AG04450 (cell line): Measurements from ENCODE around the gene PEPD. TPM values are rescaled to one million over a fixed set of nuclear protein-coding genes. Genes with fewer than 3 reads are reported as not detected.

Source experiments
- CTCF ChIA-PET: fragments of 300-600, 350-600 bp; formaldehyde crosslinking; extraction: SDS; loops from one replicate; lab custom pipeline; 2022; ENCODE audit warnings: antibody characterized with exemption, inconsistent platforms; lab: Charles Lee
- POLR2A ChIA-PET: fragments of 350-600 bp; formaldehyde crosslinking; extraction: SDS; loops from one replicate; lab custom pipeline; 2021; ENCODE audit warnings: antibody characterized with exemption, inconsistent platforms; lab: Yijun Ruan, JAX
- DNase-seq: peaks from one replicate; pipeline ENCODE4 v3.0.0-alpha.2; 2011; ENCODE audit warnings: low read depth, low spot score
- H3K27ac ChIP-seq: one replicate; pipeline ENCODE4 v1.5.1; 2012; ENCODE audit warnings: low read depth, low read length, control low read depth
- H3K27me3 ChIP-seq: one replicate; pipeline ENCODE4 v1.6.0; 2012; ENCODE audit warnings: low read length; ENCODE audit not compliant: control insufficient read depth, insufficient read depth
- H3K4me3 ChIP-seq: 2 replicates; pipeline ENCODE4 v1.5.1; 2011; ENCODE audit warnings: mild to moderate bottlenecking, low read depth, low read length, control low read depth
- H3K9me3 ChIP-seq: 2 replicates; pipeline ENCODE4 v1.5.1; 2012; ENCODE audit warnings: low read length; ENCODE audit not compliant: control insufficient read depth, insufficient read depth
- polyA plus RNA-seq: library from polyadenylated mRNA; depleted of rRNA; stranded (reverse); fragments of >200 nt; gene quantifications from 2 replicates; pipeline ENCODE4 v1.2.3, GENCODE V29; 2011
- TF ChIP-seq, protein P1 (sequence below): IDR thresholded peaks from 2 replicates; pipeline ENCODE4 v1.5.1; 2011; ENCODE audit warnings: low read depth, low read length, control low read depth, inconsistent platforms

PEPD gene
- polyA plus RNA-seq, 1 experiment, result 67.1 TPM

DNA sequence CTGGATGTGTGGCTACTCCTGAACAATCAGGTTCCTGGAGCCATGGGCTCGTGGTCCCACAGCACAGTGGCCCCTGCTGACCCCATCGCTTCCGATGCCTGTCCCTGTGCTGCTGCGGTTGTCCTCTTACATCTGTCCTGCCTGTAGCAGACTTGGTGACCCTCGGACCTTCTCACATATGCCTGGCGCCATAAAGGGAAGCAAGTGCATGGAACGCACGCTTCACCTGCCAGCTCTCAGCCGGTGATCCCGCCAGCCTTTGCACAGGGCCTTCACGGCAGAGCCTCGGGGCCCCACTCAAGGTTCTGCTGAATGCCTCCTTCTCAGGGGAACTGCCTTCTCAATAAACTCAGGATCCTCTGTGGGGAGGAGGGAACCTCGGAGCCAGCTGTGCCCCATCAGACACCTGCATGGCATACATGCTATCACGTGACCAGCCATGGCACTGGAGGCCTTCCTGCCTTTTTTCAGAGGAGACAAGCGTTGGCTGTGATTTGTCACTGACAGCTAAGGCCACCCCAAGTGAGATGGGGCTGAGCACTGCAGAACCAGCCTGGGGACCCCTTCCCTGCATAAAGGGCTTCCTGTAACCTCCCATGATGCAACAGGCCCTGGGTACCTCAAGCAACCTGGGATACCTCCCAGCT lies 24.3 kb downstream of the PEPD start:
- CTCF ChIA-PET, result interaction anchor here (0.6 kb wide), 1 partner anchor 280 kb away, joined by 4 read pairs; no protein-coding TSS in a partner anchor

DNA sequence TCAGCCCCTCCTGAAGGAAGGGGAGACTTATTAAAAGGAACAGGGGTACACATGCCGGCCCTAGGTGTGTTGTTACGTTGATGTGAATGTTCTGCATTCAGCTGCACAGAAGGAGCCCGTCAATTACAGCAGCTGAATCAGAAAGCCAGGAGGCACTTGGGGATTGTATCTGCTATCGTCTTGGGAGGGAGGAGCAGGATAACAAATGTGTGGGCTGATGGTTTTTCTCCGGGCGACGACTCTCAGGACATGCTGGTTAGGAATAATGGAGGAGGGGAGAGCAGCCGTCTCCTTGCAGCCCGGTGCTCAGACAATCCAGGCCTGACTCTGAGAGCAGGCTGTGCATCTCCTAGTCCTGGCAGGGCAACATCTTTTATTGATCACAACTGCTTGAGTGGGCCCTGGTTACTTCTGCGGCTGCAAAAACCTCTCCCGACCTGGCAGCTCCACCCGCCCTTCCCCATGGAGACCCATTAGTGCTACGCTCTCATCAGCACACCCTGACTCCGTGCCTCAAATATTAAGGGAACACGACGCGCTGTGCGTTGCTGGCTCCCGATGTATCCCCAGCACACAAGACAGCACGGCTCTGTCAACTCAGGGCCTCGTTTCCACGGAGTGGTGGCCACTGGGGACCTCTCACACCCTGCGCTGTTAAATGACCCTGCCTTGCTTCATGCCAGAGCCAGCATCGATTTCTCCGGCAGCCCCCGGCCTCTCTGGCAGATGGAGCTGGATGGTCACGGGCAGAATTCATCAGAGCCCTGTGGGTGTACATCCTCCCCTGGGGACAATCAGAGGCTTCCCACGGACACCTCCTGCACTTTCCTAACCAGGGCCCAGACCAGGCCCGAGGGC lies 25.3 kb downstream of the PEPD start:
- Histone ChIP-seq H3K9me3 (no peaks in the 10 kb centered on the region), H3K4me3 (no peak overlapping the region), H3K27me3 (no peaks in the 10 kb centered on the region), H3K27ac (no peak overlapping the region)
- TF ChIP-seq, protein P1, sequence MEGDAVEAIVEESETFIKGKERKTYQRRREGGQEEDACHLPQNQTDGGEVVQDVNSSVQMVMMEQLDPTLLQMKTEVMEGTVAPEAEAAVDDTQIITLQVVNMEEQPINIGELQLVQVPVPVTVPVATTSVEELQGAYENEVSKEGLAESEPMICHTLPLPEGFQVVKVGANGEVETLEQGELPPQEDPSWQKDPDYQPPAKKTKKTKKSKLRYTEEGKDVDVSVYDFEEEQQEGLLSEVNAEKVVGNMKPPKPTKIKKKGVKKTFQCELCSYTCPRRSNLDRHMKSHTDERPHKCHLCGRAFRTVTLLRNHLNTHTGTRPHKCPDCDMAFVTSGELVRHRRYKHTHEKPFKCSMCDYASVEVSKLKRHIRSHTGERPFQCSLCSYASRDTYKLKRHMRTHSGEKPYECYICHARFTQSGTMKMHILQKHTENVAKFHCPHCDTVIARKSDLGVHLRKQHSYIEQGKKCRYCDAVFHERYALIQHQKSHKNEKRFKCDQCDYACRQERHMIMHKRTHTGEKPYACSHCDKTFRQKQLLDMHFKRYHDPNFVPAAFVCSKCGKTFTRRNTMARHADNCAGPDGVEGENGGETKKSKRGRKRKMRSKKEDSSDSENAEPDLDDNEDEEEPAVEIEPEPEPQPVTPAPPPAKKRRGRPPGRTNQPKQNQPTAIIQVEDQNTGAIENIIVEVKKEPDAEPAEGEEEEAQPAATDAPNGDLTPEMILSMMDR, result no peak
- ChIA-PET POLR2A (no interaction called here), CTCF (interaction anchor here (0.6 kb wide), 2 partner anchors 61 to 876 kb away, joined by 3 to 4 read pairs; no protein-coding TSS in a partner anchor)
- no peak for DNase-seq

More for the DNA sequence above, 24.3 kb downstream of the PEPD start:
- TF ChIP-seq, protein P1, result no peak
- Histone ChIP-seq H3K9me3 (no peaks in the 10 kb centered on the region), H3K27ac (no peak overlapping the region), H3K27me3 (no peaks in the 10 kb centered on the region), H3K4me3 (no peak overlapping the region)
- POLR2A ChIA-PET, result no interaction called here
- no peak for DNase-seq

DNA sequence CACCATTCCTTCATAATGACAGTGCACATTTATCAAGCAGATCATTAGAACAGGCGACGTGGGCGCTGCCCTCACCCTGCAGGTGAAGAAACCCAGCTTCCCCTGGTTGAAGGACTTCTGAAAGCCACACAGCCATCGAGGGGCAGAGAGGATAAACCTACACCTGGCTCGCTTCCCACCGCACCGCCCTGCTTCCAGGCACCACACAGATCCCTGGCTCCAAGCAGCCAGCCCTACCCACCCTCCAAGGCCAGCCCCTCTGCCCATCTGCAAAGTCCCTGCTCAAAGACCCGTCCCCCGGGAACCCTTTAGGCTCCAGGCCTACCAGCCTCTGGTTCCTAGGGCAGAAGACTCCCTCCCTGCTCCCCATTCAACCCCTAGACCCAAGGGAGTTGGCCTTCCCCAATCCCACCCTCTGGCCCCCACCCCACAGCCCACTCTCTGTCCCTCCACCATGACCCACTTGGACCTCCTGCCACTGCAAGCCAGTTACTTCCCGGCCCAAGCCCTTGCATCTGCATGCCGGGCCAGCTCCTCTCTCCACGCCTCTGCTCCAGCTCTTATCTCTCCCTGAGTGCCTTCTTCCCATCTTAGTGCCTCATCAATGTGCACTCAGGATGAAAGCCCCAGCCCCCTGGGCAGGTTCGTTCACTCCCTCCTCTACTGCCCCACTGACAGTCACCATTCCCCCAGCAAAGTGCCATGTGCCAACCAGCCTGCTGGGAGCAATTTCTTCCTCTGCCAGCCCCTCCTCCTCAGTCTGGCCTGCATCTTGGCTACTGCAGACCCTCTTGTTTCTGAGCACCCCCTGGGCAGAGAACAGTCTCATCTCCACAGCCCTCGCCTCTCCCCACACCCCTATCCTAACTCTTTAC lies 28.0 kb downstream of the PEPD start:
- H3K27me3 ChIP-seq, result no peaks in the 10 kb centered on the region
- no peaks in the 10 kb centered on the region for H3K9me3 ChIP-seq
- no peak overlapping the region for H3K27ac ChIP-seq
- TF ChIP-seq, protein P1, result no peak
- H3K4me3 ChIP-seq, result no peak overlapping the region
- no peak for DNase-seq
- ChIA-PET POLR2A (no interaction called here), CTCF (interaction anchor here (0.6 kb wide), 1 partner anchor 98 kb away, joined by 5 read pairs; no protein-coding TSS in a partner anchor)

DNA sequence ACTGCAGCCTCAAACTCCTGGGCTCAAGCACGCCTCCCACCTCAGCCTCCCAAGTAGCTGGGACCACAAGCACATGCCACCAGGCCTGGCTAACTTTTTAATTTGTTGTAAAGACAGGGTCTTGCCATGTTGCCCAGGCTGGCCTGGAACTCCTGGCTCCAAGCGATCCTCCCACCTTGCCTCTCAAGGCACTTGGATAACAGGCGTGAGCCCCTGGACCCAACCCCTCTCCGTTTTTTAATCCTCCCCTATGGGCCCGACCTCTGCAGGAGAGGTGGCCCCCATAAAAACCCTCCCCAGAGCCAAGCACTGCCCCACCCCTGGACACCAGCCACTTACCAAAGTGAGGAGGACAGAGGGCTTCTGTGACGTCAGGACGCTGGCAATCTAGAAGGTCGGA lies 28.6 kb downstream of the PEPD start:
- POLR2A ChIA-PET, result no interaction called here
- Histone ChIP-seq H3K4me3 (no peak overlapping the region), H3K9me3 (no peaks in the 10 kb centered on the region), H3K27me3 (no peaks in the 10 kb centered on the region), H3K27ac (no peak overlapping the region)
- TF ChIP-seq, protein P1, result no peak
- CTCF ChIA-PET, result no interaction called here
- DNase-seq, result no peak
